Measurements from ENCODE around the gene CPVL.

CPVL gene

GRCh38 chr7:29043576-29043975 lies 102.8 kb downstream of the CPVL start:
- no peak for DNase-seq (ENCODE audit: low spot score)

DNA sequence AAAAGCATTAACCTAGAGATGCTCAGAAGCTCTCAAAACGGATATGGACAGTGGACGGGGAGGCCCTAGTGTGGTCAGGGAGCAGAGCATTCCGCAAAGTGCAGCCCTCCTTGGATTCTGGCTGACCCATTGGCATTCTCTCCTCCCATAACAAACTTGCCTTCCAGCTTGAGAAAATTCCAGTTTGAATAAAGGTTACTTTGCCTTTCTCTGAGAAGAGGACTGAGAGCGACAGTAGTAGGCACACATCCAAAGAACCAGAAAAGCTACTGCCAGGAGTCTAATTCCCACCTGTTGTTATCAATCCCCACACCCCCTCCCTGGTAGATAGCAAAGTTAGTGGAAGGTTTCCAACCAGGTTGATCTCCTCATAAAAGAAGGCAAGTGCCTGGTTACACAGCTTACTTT lies 103.5 kb downstream of the CPVL start:
- DNase-seq (ENCODE audit: low spot score), result no peak

DNA sequence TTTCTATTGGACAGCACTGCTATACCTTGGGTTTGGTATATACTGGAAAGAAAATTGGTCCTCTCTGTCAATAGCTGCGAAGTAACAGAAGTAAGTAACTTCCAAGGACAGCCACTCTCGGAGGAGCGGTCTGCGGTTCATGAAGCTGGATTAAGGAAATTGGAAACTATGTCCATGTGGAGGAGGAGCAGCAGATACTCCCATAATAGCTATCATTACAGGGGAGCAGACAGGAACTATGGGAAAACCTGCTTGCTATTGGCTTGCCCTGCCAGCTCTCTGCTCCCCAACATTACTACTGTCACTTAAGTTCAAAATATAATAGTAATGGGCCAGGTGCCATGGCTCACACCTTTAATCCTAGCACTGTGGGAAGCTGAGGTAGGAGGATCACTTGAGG lies 104.3 kb downstream of the CPVL start:
- DNase-seq (ENCODE audit: low spot score), result no peak

- no peak for DNase-seq (ENCODE audit: low spot score)
These were observed 105.8 kb downstream of the CPVL start for GRCh38 chr7:29040579-29040925.

DNA sequence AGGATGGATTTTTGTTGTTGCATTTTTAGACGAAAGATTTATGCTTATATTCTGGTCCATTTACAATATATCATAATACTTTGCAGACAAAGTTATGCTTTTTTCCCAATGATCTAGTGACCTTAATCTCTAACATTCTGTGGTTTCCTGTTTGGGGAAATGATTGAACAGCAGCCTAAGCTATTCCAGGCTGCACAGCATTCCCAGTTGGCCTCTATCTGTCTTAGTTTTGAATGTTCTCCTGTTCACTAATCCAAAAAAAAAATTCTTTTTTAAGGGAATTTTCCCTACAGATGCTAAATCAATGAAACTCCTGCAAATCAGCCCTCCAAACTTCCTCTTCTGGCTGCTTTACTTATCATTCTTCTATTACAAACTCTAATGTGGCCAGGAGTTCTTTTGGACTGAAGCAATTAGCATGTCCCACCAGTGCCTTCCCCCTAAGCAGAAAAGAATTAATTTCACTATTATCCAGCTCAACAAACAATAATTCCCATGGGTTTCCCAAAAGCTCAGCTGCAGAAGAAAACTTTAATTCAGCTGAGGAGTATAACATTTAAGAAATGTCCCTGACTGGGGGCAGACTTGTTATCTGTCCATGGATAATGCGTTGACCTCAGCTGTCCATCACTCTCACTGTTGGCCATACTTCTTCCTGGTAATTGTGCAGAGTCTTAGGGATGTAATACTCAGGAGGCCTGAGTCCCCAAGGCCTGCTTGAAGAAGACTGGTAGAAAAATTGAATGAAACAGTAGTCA lies 106.3 kb downstream of the CPVL start:
- DNase-seq (ENCODE audit: low spot score), result peak; percentile 35

DNA sequence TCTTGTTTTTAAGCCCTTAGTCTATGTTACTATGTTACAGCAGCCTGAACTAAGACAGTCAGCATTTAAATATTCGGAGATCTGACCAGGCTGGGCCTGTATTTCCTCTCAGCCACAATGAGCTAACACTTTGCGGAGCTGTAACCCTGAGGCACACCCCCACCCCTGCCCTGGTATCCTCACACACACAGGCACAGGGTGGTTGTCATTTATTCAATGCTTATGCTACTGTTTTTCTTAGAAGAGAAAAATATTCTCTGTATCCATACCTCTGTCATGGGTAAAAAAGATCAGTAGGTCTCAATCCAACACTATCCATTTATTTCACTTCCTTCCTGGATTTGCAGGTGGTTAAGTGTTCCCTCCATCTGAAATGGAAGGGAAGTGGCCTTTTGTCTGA lies 107.9 kb downstream of the CPVL start:
- DNase-seq (ENCODE audit: low spot score), result no peak

DNA sequence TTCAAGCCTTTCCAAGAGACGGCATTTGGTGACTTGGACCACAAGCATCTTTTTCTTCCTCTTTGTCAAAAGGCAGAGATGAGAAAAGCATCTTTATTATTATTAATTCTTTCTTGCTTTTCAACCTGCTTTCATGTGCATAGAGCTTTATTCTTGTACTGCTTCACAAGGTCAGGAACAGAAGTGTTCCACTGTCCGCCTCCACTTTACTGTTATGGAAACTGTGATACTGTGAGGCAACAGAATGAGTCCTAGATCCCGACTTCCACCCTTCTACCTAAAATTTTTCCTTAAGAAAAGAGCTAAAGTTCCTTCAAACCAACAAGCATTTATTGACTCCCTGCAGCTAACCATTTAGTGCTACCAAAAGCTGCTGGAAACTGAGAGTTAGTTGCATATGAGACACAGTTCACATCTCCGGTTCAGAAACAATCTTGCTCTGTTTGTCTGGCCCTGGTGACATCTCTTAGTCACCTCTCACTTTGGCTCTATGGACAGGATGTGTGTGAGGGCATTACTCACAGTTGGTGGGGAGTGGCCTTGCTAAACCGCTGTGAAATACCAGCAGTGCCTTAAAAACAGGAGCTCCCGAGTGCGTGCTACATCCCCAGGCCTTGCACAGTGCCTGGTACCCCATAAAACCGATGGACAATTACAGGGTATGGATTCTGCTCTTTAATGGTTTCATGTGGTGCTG lies 111.1 kb downstream of the CPVL start:
- peak; percentile 99 for DNase-seq (ENCODE audit: low spot score)

- DNase-seq (ENCODE audit: low spot score), result no peak
These were observed 112.8 kb downstream of the CPVL start for GRCh38 chr7:29033584-29033983.

DNA sequence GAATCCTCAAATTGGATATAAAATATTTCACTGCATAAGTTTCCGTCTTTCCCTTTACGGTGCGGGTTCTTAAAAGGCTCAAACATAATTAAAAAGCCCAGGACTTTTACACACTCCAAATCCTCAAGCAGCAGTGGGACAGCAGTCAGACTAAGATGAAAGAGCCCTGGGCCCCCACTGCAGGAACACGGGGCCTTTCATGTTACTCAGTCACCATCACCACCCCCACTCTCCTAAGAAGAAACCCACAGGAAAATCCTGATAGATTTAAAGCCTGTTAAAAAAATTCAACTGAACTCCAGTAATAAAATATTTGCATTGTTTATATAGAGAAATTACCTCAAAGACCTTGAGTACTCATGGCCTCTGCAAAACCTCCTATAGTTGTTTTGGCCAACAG lies 114.2 kb downstream of the CPVL start:
- no peak for DNase-seq (ENCODE audit: low spot score)

- no peak for DNase-seq (ENCODE audit: low spot score)
These were observed 115.5 kb downstream of the CPVL start for GRCh38 chr7:29030781-29031275.

GRCh38 chr7:29022291-29022988 lies 123.9 kb downstream of the CPVL start:
- DNase-seq (ENCODE audit: low spot score), result no peak

DNA sequence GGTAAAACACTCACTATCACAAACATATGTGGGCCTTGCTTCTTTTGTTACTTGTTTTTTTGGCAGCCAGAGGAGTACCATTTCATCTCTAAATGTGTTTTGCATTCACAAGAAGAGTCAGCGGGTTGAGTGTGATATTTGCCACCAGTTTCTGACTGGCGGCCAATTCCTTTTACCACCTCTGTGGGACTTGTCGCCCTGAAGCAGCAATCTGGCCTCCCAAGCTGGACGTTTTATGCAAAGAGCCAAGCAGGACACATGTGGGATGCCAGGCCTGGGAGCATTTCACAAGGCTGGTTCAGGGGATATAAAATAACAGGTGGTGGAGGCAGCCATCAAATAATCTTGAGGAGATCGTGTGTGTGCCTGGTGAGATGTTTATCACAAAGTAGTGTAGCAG lies 126.4 kb downstream of the CPVL start:
- no peak for DNase-seq (ENCODE audit: low spot score)

- no peak for DNase-seq (ENCODE audit: low spot score)
These were observed 127.0 kb downstream of the CPVL start for GRCh38 chr7:29019387-29019786.

GRCh38 chr7:29017713-29018112 lies 128.6 kb downstream of the CPVL start:
- DNase-seq (ENCODE audit: low spot score), result no peak

GRCh38 chr7:29014725-29015124 lies 131.6 kb downstream of the CPVL start:
- DNase-seq (ENCODE audit: low spot score), result no peak

GRCh38 chr7:29013931-29014330 lies 132.4 kb downstream of the CPVL start:
- DNase-seq (ENCODE audit: low spot score), result no peak

- DNase-seq (ENCODE audit: low spot score), result no peak
These were observed 133.1 kb downstream of the CPVL start for GRCh38 chr7:29013082-29013695.

DNA sequence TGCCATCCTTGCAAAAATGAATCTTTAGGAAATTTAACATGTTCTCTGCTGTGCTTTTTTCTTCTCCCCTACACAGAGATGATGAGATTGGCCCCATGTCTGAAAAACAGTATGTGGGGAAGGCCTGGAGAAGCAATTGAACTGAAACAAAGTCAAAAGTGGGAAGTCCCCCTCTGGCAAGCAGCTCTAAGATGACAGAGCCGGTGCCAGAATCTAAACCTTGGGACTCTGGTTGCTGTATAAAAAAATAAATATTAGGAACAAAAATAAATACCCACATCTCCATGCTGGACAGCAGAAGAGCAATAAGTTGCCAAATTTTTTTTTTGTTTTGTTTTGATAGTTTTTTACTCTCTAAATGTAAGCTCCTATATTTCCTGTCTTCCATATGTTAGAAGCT lies 136.4 kb downstream of the CPVL start:
- DNase-seq (ENCODE audit: low spot score), result no peak

GRCh38 chr7:29008590-29008989 lies 137.7 kb downstream of the CPVL start:
- no peak for DNase-seq (ENCODE audit: low spot score)

GRCh38 chr7:29007127-29007526 lies 139.2 kb downstream of the CPVL start:
- no peak for DNase-seq (ENCODE audit: low spot score)

GRCh38 chr7:29005829-29006228 lies 140.5 kb downstream of the CPVL start:
- DNase-seq (ENCODE audit: low spot score), result no peak

- no peak for DNase-seq (ENCODE audit: low spot score)
These were observed 140.9 kb downstream of the CPVL start for GRCh38 chr7:29005406-29005805.

DNA sequence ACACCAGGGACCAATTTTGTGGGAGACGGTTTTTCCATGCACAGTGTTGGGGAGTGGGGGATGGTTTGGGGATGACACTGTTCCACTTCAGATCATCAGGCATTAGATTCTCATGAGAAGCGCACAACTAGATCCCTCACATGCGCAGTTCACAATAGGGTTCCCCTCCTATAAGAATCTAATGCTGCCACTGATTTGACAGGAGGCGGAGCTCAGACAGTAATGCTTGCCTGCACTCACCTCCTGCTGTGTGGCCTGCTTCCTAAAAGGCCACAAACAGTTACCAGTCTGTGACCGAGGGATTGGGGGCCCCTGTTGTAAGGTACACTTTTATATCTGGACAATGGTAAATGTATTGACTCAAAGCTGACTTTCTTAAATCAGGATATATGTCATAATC lies 142.6 kb downstream of the CPVL start:
- no peak for DNase-seq (ENCODE audit: low spot score)

Data from COLO829 (cell line).